Fibroblast of lung (primary cell): ENCODE results near the gene IGF2R. TPM values are rescaled to one million over a fixed set of nuclear protein-coding genes. Genes with fewer than 3 reads are reported as not detected.

Experiments used
- DNase-seq, 2 donors: peaks; one replicate each; pipeline versions ENCODE4 v3.0.0 to v3.0.0-alpha.2; 2010; ENCODE audit warnings: low read depth in 2 of 2
- H2AFZ ChIP-seq: 2 replicates; pipeline ENCODE4 v1.5.1; 2012; ENCODE audit warnings: low read length, control low read depth, inconsistent platforms
- H3K27ac ChIP-seq: 2 replicates; pipeline ENCODE4 v1.5.1; 2011; ENCODE audit warnings: low read length, control low read depth; ENCODE audit not compliant: insufficient read depth
- H3K27me3 ChIP-seq: 2 replicates; pipeline ENCODE4 v1.5.1; 2011; ENCODE audit warnings: mild to moderate bottlenecking, low read length; ENCODE audit not compliant: control insufficient read depth, insufficient read depth
- H3K36me3 ChIP-seq: 2 replicates; pipeline ENCODE4 v1.5.1; 2011; ENCODE audit warnings: low read length; ENCODE audit not compliant: control insufficient read depth, insufficient read depth
- H3K4me1 ChIP-seq: 2 replicates; pipeline ENCODE4 v1.5.1; 2011; ENCODE audit warnings: low read length; ENCODE audit not compliant: control insufficient read depth, insufficient read depth; ENCODE audit errors: extremely low read depth
- H3K4me2 ChIP-seq: 2 replicates; pipeline ENCODE4 v1.5.1; 2011; ENCODE audit warnings: low read length, control low read depth; ENCODE audit not compliant: insufficient read depth; ENCODE audit errors: extremely low read depth
- H3K4me3 ChIP-seq, 4 experiments: fragments of 200-600 bp in 1 of 4; sonication (generic) in 1 of 4; replicated peaks in 1 of 4; 2 replicates each; pipeline ENCODE4 v1.5.1; 2011 to 2016; ENCODE audit warnings: low read length in 4 of 4, low read depth in 3 of 4, mild to moderate bottlenecking in 3 of 4, control low read depth in 2 of 4, inconsistent platforms in 1 of 4, mixed read lengths in 1 of 4; ENCODE audit not compliant: insufficient read depth in 1 of 4; ENCODE audit errors: control extremely low read depth in 1 of 4
- H3K79me2 ChIP-seq: 2 replicates; pipeline ENCODE4 v1.5.1; 2012; ENCODE audit warnings: mild to moderate bottlenecking, low read length, inconsistent platforms; ENCODE audit not compliant: control insufficient read depth, insufficient read depth
- H3K9ac ChIP-seq: 2 replicates; pipeline ENCODE4 v1.5.1; 2011; ENCODE audit warnings: mild to moderate bottlenecking, low read length, control low read depth; ENCODE audit not compliant: insufficient read depth
- H3K9me3 ChIP-seq: 2 replicates; pipeline ENCODE4 v1.5.1; 2012; ENCODE audit warnings: low read depth, low read length; ENCODE audit not compliant: control insufficient read depth, insufficient read depth
- H4K20me1 ChIP-seq: 2 replicates; pipeline ENCODE4 v1.5.1; 2011; ENCODE audit warnings: low read length; ENCODE audit not compliant: control insufficient read depth, insufficient read depth; ENCODE audit errors: extremely low read depth
- CTCF ChIP-seq, 2 donors: IDR thresholded peaks in 1 of 2; conservative IDR thresholded peaks in 1 of 2; 1 replicate in 1 of 2; 2 replicates in 1 of 2; pipeline ENCODE4 v1.5.1; 2011 to 2012; ENCODE audit warnings: low read length in 2 of 2, control low read depth in 1 of 2, inconsistent platforms in 1 of 2, low read depth in 1 of 2, mild to moderate bottlenecking in 1 of 2
- EZH2 ChIP-seq: IDR thresholded peaks from 2 replicates; pipeline ENCODE4 v1.5.1; 2012; ENCODE audit warnings: low read length, control low read depth, mild to moderate bottlenecking; ENCODE audit errors: missing control alignments
- polyA plus RNA-seq, 2 donors: library from polyadenylated mRNA; depleted of rRNA in 1 of 2; stranded (reverse) in 1 of 2; unstranded in 1 of 2; fragments of >200 nt; gene quantifications; 2 replicates each; pipeline ENCODE4 v1.2.1, GENCODE V29; 2011 to 2012; ENCODE audit warnings: missing spikeins in 1 of 2
- total RNA-seq: library from RNA; depleted of rRNA; stranded (reverse); fragments of >200 nt; gene quantifications from 2 replicates; pipeline ENCODE4 v1.2.1, GENCODE V29; 2014

Gene IGF2R
- total and polyA plus RNA-seq, 2 donors (not counting 1 experiment from before 2014, with no cell fraction given): 37.6 to 300 TPM

GRCh38 chr6:160051390-160051789, 82.5 kb downstream of the IGF2R start:
- H3K27ac ChIP-seq: no peak overlapping the region
- no peak overlapping the region for H3K9ac ChIP-seq
- no peaks in the 10 kb centered on the region for H3K4me1 ChIP-seq
- peak in 1 of 2 donors; percentile 33 for DNase-seq
- H3K36me3 ChIP-seq: peaks cover 22% of the 10 kb centered on the region
- H4K20me1 ChIP-seq: no peaks in the 10 kb centered on the region
- H3K79me2 ChIP-seq: no peaks in the 10 kb centered on the region
- no peaks in the 10 kb centered on the region for H3K9me3 ChIP-seq
- TF ChIP-seq CTCF (conservative IDR thresholded peaks at IDR 0.05 in 1 of 2, IDR thresholded peaks at IDR 0.05 in 1 of 2; ENCODE audit: low read depth in 1 of 2, low read length in 2 of 2) (no peak), EZH2 (no peak)
- H3K4me2 ChIP-seq: no peak overlapping the region
- H3K4me3 ChIP-seq: no peak overlapping the region
- no peak overlapping the region for H2AFZ ChIP-seq
- H3K27me3 ChIP-seq: no peaks in the 10 kb centered on the region

- no peak for DNase-seq
- Histone ChIP-seq H3K4me3 (no peak overlapping the region), H3K27me3 (no peaks in the 10 kb centered on the region), H3K27ac (no peak overlapping the region), H3K4me1 (no peaks in the 10 kb centered on the region), H4K20me1 (no peaks in the 10 kb centered on the region), H3K4me2 (no peak overlapping the region), H3K9me3 (no peaks in the 10 kb centered on the region), H3K9ac (no peak overlapping the region), H2AFZ (no peak overlapping the region), H3K36me3 (peaks cover 24% of the 10 kb centered on the region), H3K79me2 (no peaks in the 10 kb centered on the region)
- TF ChIP-seq EZH2: no peak
- no peak for TF ChIP-seq CTCF (conservative IDR thresholded peaks at IDR 0.05 in 1 of 2, IDR thresholded peaks at IDR 0.05 in 1 of 2; ENCODE audit: low read depth in 1 of 2, low read length in 2 of 2)
Measured at GRCh38 chr6:160054271-160054670, 85.4 kb downstream of the IGF2R start.

- Histone ChIP-seq H4K20me1 (no peaks in the 10 kb centered on the region), H3K27ac (no peak overlapping the region), H3K4me2 (no peak overlapping the region), H3K4me3 (no peak overlapping the region), H3K27me3 (no peaks in the 10 kb centered on the region), H3K79me2 (no peaks in the 10 kb centered on the region), H2AFZ (no peak overlapping the region), H3K9ac (no peak overlapping the region), H3K9me3 (no peaks in the 10 kb centered on the region), H3K36me3 (peaks cover 31% of the 10 kb centered on the region), H3K4me1 (no peaks in the 10 kb centered on the region)
- no peak for DNase-seq
- TF ChIP-seq EZH2: no peak
- no peak for TF ChIP-seq CTCF (conservative IDR thresholded peaks at IDR 0.05 in 1 of 2, IDR thresholded peaks at IDR 0.05 in 1 of 2; ENCODE audit: low read depth in 1 of 2, low read length in 2 of 2)
Measured at GRCh38 chr6:160054913-160055312, 86.0 kb downstream of the IGF2R start.
